Measurements from ENCODE around the gene NFILZ. TPM values are rescaled to one million over a fixed set of nuclear protein-coding genes. Genes with fewer than 3 reads are reported as not detected.

The NFILZ gene
- total RNA-seq, 6 experiments from 2014 or later: not detected

- no peak overlapping the region for H3K27ac ChIP-seq
- ATAC-seq: no peak
- intact Hi-C loops (cut with DNase I): no loop called here
- no peaks in the 10 kb centered on the region for H3K9me3 ChIP-seq
- TF ChIP-seq POLR2A (IDR thresholded peaks at IDR 0.05): no peak
- no peak for TF ChIP-seq CTCF (IDR thresholded peaks at IDR 0.05)
- no peak for DNase-seq
- H3K4me1 ChIP-seq: peaks cover 0 to 5% (median 0%) of the 10 kb centered on the region in 4 donors
- H3K36me3 ChIP-seq: no peaks in the 10 kb centered on the region
- WGBS (ENCODE audit: insufficient coverage, low coverage, low lambda C conversion rate, missing lambda C conversion rate): 90% methylated on average over 7 of the region's 32 CpGs
- H3K4me3 ChIP-seq: no peak overlapping the region
- no peaks in the 10 kb centered on the region for H3K27me3 ChIP-seq
Measured at GRCh38 chr19:8589177-8589714, 41.2 kb upstream of the NFILZ start.

GRCh38 chr19:8592231-8593009 is 38.0 kb upstream of the NFILZ start:
- Histone ChIP-seq H3K36me3 (no peaks in the 10 kb centered on the region), H3K4me3 (peak overlapping the region in 2 of 3 donors; percentile 28 to 39), H3K4me1 (peaks cover 0 to 5% (median 0%) of the 10 kb centered on the region in 4 donors), H3K9me3 (no peaks in the 10 kb centered on the region), H3K27ac (no peak overlapping the region), H3K27me3 (no peaks in the 10 kb centered on the region)
- TF ChIP-seq CTCF (IDR thresholded peaks at IDR 0.05) (no peak), POLR2A (IDR thresholded peaks at IDR 0.05) (no peak)
- intact Hi-C loops (cut with DNase I): no loop called here
- peak; percentile 89 to 92 (median 90) for ATAC-seq
- peak; percentile 91 to 92 (median 91) for DNase-seq
- WGBS (ENCODE audit: insufficient coverage, low coverage, low lambda C conversion rate, missing lambda C conversion rate): 3% methylated on average over 25 of the region's 55 CpGs

- Histone ChIP-seq H3K4me3 (no peak overlapping the region), H3K27ac (no peak overlapping the region), H3K27me3 (no peaks in the 10 kb centered on the region), H3K9me3 (no peaks in the 10 kb centered on the region), H3K36me3 (no peaks in the 10 kb centered on the region), H3K4me1 (peaks cover 0 to 5% (median 0%) of the 10 kb centered on the region in 4 donors)
- WGBS (ENCODE audit: insufficient coverage, low coverage, low lambda C conversion rate, missing lambda C conversion rate): 82% methylated on average over 2 of the region's 2 CpGs
- intact Hi-C loops (cut with DNase I): no loop called here
- ATAC-seq: no peak
- TF ChIP-seq POLR2A (IDR thresholded peaks at IDR 0.05) (no peak), CTCF (IDR thresholded peaks at IDR 0.05) (peak in 2 of 4 donors; percentile 13 to 18)
- DNase-seq: no peak
Measured at GRCh38 chr19:8593931-8594330, 36.5 kb upstream of the NFILZ start.

GRCh38 chr19:8595651-8596050 is 34.8 kb upstream of the NFILZ start:
- no peaks in the 10 kb centered on the region for H3K36me3 ChIP-seq
- ATAC-seq (no peak), DNase-seq (no peak)
- intact Hi-C loops (cut with DNase I): no loop called here
- H3K4me3 ChIP-seq: no peak overlapping the region
- peaks cover 0 to 5% (median 0%) of the 10 kb centered on the region in 4 donors for H3K4me1 ChIP-seq
- H3K27ac ChIP-seq: no peak overlapping the region
- TF ChIP-seq CTCF (IDR thresholded peaks at IDR 0.05) (no peak), POLR2A (IDR thresholded peaks at IDR 0.05) (no peak)
- WGBS (ENCODE audit: insufficient coverage, low coverage, low lambda C conversion rate, missing lambda C conversion rate): 71% methylated on average over 10 of the region's 15 CpGs
- H3K27me3 ChIP-seq: no peaks in the 10 kb centered on the region
- no peaks in the 10 kb centered on the region for H3K9me3 ChIP-seq
